Hematopoietic multipotent progenitor cell (in vitro differentiated cells): ENCODE results near the gene RPL23. TPM values are rescaled to one million over a fixed set of nuclear protein-coding genes. Genes with fewer than 3 reads are reported as not detected.

Source experiments
- DNase-seq, 3 donors: peaks; one replicate each; pipeline ENCODE4 v3.0.0-alpha.2; 2011 to 2015; ENCODE audit warnings: low read depth in 2 of 3, low spot score in 2 of 3
- total RNA-seq: library from RNA; depleted of rRNA; stranded (reverse); fragments of >200 nt; gene quantifications from one replicate; pipeline ENCODE4 v1.2.3, GENCODE V29; 2012

RPL23 gene
- total RNA-seq = 1,418 TPM

- DNase-seq = peak; percentile 85 to 99 (median 98)
These were observed at the start of gene RPL23 for GRCh38 chr17:38853292-38854219. TSS of gene RPL23 (minus strand) at chr17:38853721. CDS start at chr17:38853710, 11 bp downstream.

- peak in 2 of 3 donors; percentile 31 to 45 for DNase-seq
These were observed 47.6 kb upstream of the RPL23 start for GRCh38 chr17:38900978-38901656.

GRCh38 chr17:38899421-38899820 lies 45.9 kb upstream of the RPL23 start:
- DNase-seq = no peak

GRCh38 chr17:38898812-38899348 lies 45.4 kb upstream of the RPL23 start:
- DNase-seq = peak; percentile 54 to 76 (median 71)

GRCh38 chr17:38898291-38898679 lies 44.8 kb upstream of the RPL23 start:
- no peak for DNase-seq

- no peak for DNase-seq
These were observed 44.3 kb upstream of the RPL23 start for GRCh38 chr17:38897671-38898290.

- DNase-seq = no peak
These were observed 43.7 kb upstream of the RPL23 start for GRCh38 chr17:38897176-38897575.

- no peak for DNase-seq
These were observed 42.9 kb upstream of the RPL23 start for GRCh38 chr17:38896346-38896954.

- DNase-seq = no peak
These were observed 40.8 kb upstream of the RPL23 start for GRCh38 chr17:38894276-38894675.

- DNase-seq = peak in 1 of 3 donors; percentile 23
These were observed 40.1 kb upstream of the RPL23 start for GRCh38 chr17:38893607-38894006.

GRCh38 chr17:38893113-38893512 lies 39.6 kb upstream of the RPL23 start:
- no peak for DNase-seq

GRCh38 chr17:38892620-38893019 lies 39.1 kb upstream of the RPL23 start:
- no peak for DNase-seq

- no peak for DNase-seq
These were observed 38.6 kb upstream of the RPL23 start for GRCh38 chr17:38892083-38892482.

- DNase-seq = no peak
These were observed 37.9 kb upstream of the RPL23 start for GRCh38 chr17:38891441-38891840.

GRCh38 chr17:38890410-38890746 lies 36.9 kb upstream of the RPL23 start:
- no peak for DNase-seq

- DNase-seq = no peak
These were observed 36.4 kb upstream of the RPL23 start for GRCh38 chr17:38889745-38890409.

- no peak for DNase-seq
These were observed 35.3 kb upstream of the RPL23 start for GRCh38 chr17:38888842-38889241.

- no peak for DNase-seq
These were observed 33.1 kb upstream of the RPL23 start for GRCh38 chr17:38886643-38887010.

- DNase-seq = no peak
These were observed 32.5 kb upstream of the RPL23 start for GRCh38 chr17:38885728-38886642.
